Epithelial cell of proximal tubule (primary cell): ENCODE results near the gene XRN2. TPM values are rescaled to one million over a fixed set of nuclear protein-coding genes. Genes with fewer than 3 reads are reported as not detected.

Source experiments
- DNase-seq: peaks from one replicate; pipeline ENCODE4 v3.0.0-alpha.2; 2011; ENCODE audit warnings: low read depth
- H3K4me3 ChIP-seq: 2 replicates; pipeline ENCODE4 v1.5.1; 2011; ENCODE audit warnings: low read depth, mild to moderate bottlenecking, low read length
- CTCF ChIP-seq: conservative IDR thresholded peaks from 2 replicates; pipeline ENCODE4 v1.5.1; 2012; ENCODE audit warnings: low read depth, mild to moderate bottlenecking, low read length
- total RNA-seq: library from RNA; depleted of rRNA; stranded (reverse); fragments of >200 nt; gene quantifications from 2 replicates; pipeline ENCODE4 v1.2.3, GENCODE V29; 2015

The XRN2 gene
- total RNA-seq, 1 donor from 2014 or later, result 92.0 TPM

- TF ChIP-seq CTCF, result no peak
- DNase-seq, result no peak
- H3K4me3 ChIP-seq, result no peak overlapping the region
Measured at GRCh38 chr20:21273755-21274386, 29.3 kb upstream of the XRN2 start.

- TF ChIP-seq CTCF, result no peak
- no peak overlapping the region for H3K4me3 ChIP-seq
Measured at GRCh38 chr20:21278829-21279228, 24.3 kb upstream of the XRN2 start.

GRCh38 chr20:21279706-21280521 is 23.2 kb upstream of the XRN2 start:
- no peak overlapping the region for H3K4me3 ChIP-seq
- no peak for TF ChIP-seq CTCF
- DNase-seq, result no peak

More at GRCh38 chr20:21278829-21279228, 24.3 kb upstream of the XRN2 start:
- DNase-seq, result no peak

- H3K4me3 ChIP-seq, result no peak overlapping the region
- no peak for DNase-seq
- no peak for TF ChIP-seq CTCF
Measured at GRCh38 chr20:21280522-21281016, 22.6 kb upstream of the XRN2 start.

GRCh38 chr20:21286775-21287174 is 16.4 kb upstream of the XRN2 start:
- no peak for TF ChIP-seq CTCF
- H3K4me3 ChIP-seq, result no peak overlapping the region
- DNase-seq, result no peak

- H3K4me3 ChIP-seq, result no peak overlapping the region
- no peak for TF ChIP-seq CTCF
- no peak for DNase-seq
Measured at GRCh38 chr20:21288587-21289370, 14.4 kb upstream of the XRN2 start.
